SK-N-SH treated with all-trans-retinoic acid at 6 μM for 48 hours (cell line): Measurements from ENCODE around the gene NINJ2.
"Not testable (repeated sequence)": the region's sequence is repeated elsewhere in the genome, so short reads cannot be mapped to it uniquely, and the experiment has no call there.

ENCODE experiments used
- ATAC-seq: fragments of 200-7000 bp; cut with Tn5 transposase; 3 replicates; pipeline ENCODE4 v1.9.1; 2020; ENCODE audit warnings: mild to moderate bottlenecking, moderate library complexity
- ARNTL ChIP-seq: fragments of 450-650 bp; formaldehyde crosslinking; IDR thresholded peaks from 2 replicates; pipeline ENCODE4 v1.5.0; 2020; ENCODE audit warnings: low read depth, mild to moderate bottlenecking, moderate library complexity, borderline replicate concordance
- BACH2 ChIP-seq: fragments of 250-450 bp; sonication (Bioruptor Pico); IDR thresholded peaks from 2 replicates; pipeline ENCODE4 v1.9.0; 2021; ENCODE audit warnings: mild to moderate bottlenecking, borderline replicate concordance
- CSRNP3 ChIP-seq: fragments of 250-450 bp; sonication (Bioruptor Pico); IDR thresholded peaks from 2 replicates; pipeline ENCODE4 v1.5.1; 2021; ENCODE audit warnings: mild to moderate bottlenecking, moderate library complexity
- ISL1 ChIP-seq: fragments of 250-450 bp; sonication (Bioruptor Pico); IDR thresholded peaks from 2 replicates; pipeline ENCODE4 v2.1.2; 2022; ENCODE audit warnings: mild to moderate bottlenecking, moderate library complexity
- OSR1 ChIP-seq: fragments of 250-450 bp; sonication (Bioruptor Pico); IDR thresholded peaks from 2 replicates; pipeline ENCODE4 v1.8.0; 2022; ENCODE audit warnings: moderate library complexity, mild to moderate bottlenecking, inconsistent platforms
- PATZ1 ChIP-seq: fragments of 250-450 bp; sonication (Bioruptor Pico); IDR thresholded peaks from 2 replicates; pipeline ENCODE4 v1.8.0; 2020; ENCODE audit warnings: mild to moderate bottlenecking, moderate library complexity, borderline replicate concordance
- POU6F1 ChIP-seq: fragments of 250-450 bp; sonication (Bioruptor Pico); IDR thresholded peaks from 2 replicates; pipeline ENCODE4 v1.8.0; 2021; ENCODE audit warnings: low read depth, mild to moderate bottlenecking, moderate library complexity, borderline replicate concordance
- PPARA ChIP-seq: fragments of 250-450 bp; sonication (Bioruptor Pico); IDR thresholded peaks from 2 replicates; pipeline ENCODE4 v1.5.0; 2020; ENCODE audit warnings: mild to moderate bottlenecking, borderline replicate concordance
- SNAI2 ChIP-seq: fragments of 250-450 bp; sonication (Bioruptor Pico); IDR thresholded peaks from 2 replicates; pipeline ENCODE4 v1.5.0; 2020; ENCODE audit warnings: mild to moderate bottlenecking, moderate library complexity
- TCF4 ChIP-seq: fragments of 250-450 bp; sonication (Bioruptor Pico); IDR thresholded peaks from 2 replicates; pipeline ENCODE4 v1.8.0; 2021; ENCODE audit warnings: mild to moderate bottlenecking, moderate library complexity, borderline replicate concordance
- TOX ChIP-seq: fragments of 250-450 bp; sonication (Bioruptor Pico); IDR thresholded peaks from 2 replicates; pipeline ENCODE4 v1.8.0; 2021; ENCODE audit warnings: mild to moderate bottlenecking, moderate library complexity, borderline replicate concordance
- ZFP3 ChIP-seq: fragments of 250-450 bp; sonication (Bioruptor Pico); IDR thresholded peaks from 2 replicates; pipeline ENCODE4 v1.5.0; 2020; ENCODE audit warnings: mild to moderate bottlenecking, moderate library complexity
- ZFP30 ChIP-seq: fragments of 450-650 bp; formaldehyde crosslinking; IDR thresholded peaks from 2 replicates; pipeline ENCODE4 v1.5.0; 2022; ENCODE audit warnings: mild to moderate bottlenecking, moderate library complexity
- ZNF565 ChIP-seq: fragments of 450-650 bp; formaldehyde crosslinking; conservative IDR thresholded peaks from 2 replicates; pipeline ENCODE4 v1.5.0; 2020; ENCODE audit warnings: low read depth, mild to moderate bottlenecking, moderate library complexity
- ZNF70 ChIP-seq: fragments of 450-650 bp; formaldehyde crosslinking; IDR thresholded peaks from 2 replicates; pipeline ENCODE4 v1.5.0; 2020; ENCODE audit warnings: mild to moderate bottlenecking, moderate library complexity
- ZNF8 ChIP-seq: fragments of 450-650 bp; formaldehyde crosslinking; IDR thresholded peaks from 2 replicates; pipeline ENCODE4 v1.5.0; 2020; ENCODE audit warnings: mild to moderate bottlenecking, moderate library complexity
- TF ChIP-seq, protein P1 (sequence below): fragments of 250-450 bp; sonication (Bioruptor Pico); IDR thresholded peaks from 2 replicates; pipeline ENCODE4 v1.5.0; 2020; ENCODE audit warnings: mild to moderate bottlenecking, moderate library complexity
- TF ChIP-seq, protein P2 (sequence below): fragments of 250-450 bp; sonication (Bioruptor Pico); IDR thresholded peaks from 2 replicates; pipeline ENCODE4 v1.5.1; 2020; ENCODE audit warnings: low read depth, mild to moderate bottlenecking, moderate library complexity

Gene NINJ2

GRCh38 chr12:663293-663871 lies at the start of gene NINJ2:
Gene NINJ2 (minus strand): TSS chr12:663445. CDS start chr12:663360, 85 bp downstream.
- TF ChIP-seq ZNF565 (CRISPR knock-in tag) (no peak), ZFP3 (CRISPR knock-in tag) (no peak), ISL1 (CRISPR knock-in tag) (no peak), ZNF8 (CRISPR knock-in tag) (no peak), CSRNP3 (no peak), BACH2 (CRISPR knock-in tag) (no peak)
- ATAC-seq, result no peak

- ATAC-seq, result peak; percentile 44
- no peak for TF ChIP-seq PATZ1
- TF ChIP-seq, all 23 proteins: peak for 0
These were observed 49.1 kb upstream of the NINJ2 start for GRCh38 chr12:712172-712863.

DNA sequence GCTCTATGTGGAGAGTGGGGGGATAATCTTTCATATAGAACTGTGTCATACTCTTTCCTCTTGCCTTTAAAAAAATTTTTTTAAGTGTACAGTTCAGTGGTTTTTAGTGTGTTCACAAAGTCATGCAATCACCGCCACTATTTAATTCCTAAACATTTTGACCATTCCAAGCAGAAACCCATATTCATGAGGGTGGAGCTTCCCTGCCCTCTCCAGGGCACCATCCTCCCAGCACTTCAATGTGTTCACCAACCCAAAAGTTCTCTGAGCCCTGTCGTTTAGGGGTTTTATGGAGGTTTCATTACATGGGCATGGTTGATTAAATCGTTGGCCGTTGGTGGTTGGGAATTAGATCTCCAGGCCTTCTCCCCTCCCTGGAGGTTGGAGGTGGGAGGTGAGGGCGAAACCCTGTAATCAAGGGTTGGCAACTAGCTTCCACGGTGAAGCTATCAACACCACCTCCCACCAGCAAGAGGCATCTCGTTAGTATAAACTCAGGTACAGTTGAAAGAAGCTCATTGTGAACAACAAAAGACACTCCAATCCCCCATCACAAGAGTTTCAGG lies 46.3 kb upstream of the NINJ2 start:
- TF ChIP-seq TOX (CRISPR knock-in tag), result no peak
- no peak for TF ChIP-seq ARNTL (CRISPR knock-in tag)
- TF ChIP-seq ZNF70 (CRISPR knock-in tag), result no peak
- TF ChIP-seq ZFP30, result no peak
- TF ChIP-seq ZNF8 (CRISPR knock-in tag), result no peak
- TF ChIP-seq ISL1 (CRISPR knock-in tag), result no peak
- ATAC-seq, result no peak

GRCh38 chr12:708084-708483 lies 44.8 kb upstream of the NINJ2 start:
- not testable (repeated sequence) for ATAC-seq

DNA sequence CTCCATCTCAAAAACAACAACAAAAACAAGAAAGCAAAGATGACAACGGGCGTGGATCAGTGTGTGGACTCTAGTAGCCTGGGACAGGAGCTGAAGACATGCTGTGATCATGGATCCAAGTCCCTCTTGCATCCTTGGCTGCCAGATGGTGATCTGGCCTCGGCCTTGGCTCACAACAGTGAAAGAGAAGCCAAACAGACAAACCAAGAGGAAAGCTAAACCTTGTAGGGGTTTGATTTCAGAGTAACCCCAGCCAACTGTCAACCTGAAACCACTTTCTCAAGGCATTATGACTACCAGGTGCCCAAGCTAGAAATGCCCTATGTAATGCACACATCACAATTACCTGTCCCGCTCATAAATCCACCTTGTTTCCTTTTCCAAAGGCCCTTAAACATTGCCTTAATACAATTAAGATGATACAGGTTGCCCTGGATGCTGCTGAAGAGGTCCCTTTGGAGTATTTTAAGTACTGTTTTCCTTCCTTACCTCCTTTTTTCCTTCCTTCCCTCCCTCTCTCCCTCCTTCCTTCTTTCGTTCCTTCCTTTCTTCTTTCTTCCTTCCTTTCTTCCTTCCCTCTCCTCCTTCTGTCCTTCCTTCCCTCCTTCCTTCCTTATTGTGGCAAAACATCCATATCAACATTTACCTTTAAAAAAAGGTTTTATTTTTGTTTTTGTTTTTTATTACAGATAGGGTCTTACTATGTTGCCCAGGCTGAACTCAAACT lies 41.4 kb upstream of the NINJ2 start:
- ATAC-seq, result no peak
- no peak for TF ChIP-seq POU6F1 (CRISPR knock-in tag)
- no peak for TF ChIP-seq PPARA (CRISPR knock-in tag)
- TF ChIP-seq ZNF70 (CRISPR knock-in tag), result no peak
- no peak for TF ChIP-seq ARNTL (CRISPR knock-in tag)
- TF ChIP-seq, protein P1, sequence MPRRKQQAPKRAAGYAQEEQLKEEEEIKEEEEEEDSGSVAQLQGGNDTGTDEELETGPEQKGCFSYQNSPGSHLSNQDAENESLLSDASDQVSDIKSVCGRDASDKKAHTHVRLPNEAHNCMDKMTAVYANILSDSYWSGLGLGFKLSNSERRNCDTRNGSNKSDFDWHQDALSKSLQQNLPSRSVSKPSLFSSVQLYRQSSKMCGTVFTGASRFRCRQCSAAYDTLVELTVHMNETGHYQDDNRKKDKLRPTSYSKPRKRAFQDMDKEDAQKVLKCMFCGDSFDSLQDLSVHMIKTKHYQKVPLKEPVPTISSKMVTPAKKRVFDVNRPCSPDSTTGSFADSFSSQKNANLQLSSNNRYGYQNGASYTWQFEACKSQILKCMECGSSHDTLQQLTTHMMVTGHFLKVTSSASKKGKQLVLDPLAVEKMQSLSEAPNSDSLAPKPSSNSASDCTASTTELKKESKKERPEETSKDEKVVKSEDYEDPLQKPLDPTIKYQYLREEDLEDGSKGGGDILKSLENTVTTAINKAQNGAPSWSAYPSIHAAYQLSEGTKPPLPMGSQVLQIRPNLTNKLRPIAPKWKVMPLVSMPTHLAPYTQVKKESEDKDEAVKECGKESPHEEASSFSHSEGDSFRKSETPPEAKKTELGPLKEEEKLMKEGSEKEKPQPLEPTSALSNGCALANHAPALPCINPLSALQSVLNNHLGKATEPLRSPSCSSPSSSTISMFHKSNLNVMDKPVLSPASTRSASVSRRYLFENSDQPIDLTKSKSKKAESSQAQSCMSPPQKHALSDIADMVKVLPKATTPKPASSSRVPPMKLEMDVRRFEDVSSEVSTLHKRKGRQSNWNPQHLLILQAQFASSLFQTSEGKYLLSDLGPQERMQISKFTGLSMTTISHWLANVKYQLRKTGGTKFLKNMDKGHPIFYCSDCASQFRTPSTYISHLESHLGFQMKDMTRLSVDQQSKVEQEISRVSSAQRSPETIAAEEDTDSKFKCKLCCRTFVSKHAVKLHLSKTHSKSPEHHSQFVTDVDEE (CRISPR knock-in tag), result no peak
- TF ChIP-seq TCF4 (CRISPR knock-in tag), result no peak
- TF ChIP-seq ZNF565 (CRISPR knock-in tag), result no peak
- no peak for TF ChIP-seq ZFP30
- TF ChIP-seq CSRNP3, result no peak
- TF ChIP-seq OSR1 (CRISPR knock-in tag), result no peak
- no peak for TF ChIP-seq SNAI2 (CRISPR knock-in tag)
- TF ChIP-seq, protein P2, sequence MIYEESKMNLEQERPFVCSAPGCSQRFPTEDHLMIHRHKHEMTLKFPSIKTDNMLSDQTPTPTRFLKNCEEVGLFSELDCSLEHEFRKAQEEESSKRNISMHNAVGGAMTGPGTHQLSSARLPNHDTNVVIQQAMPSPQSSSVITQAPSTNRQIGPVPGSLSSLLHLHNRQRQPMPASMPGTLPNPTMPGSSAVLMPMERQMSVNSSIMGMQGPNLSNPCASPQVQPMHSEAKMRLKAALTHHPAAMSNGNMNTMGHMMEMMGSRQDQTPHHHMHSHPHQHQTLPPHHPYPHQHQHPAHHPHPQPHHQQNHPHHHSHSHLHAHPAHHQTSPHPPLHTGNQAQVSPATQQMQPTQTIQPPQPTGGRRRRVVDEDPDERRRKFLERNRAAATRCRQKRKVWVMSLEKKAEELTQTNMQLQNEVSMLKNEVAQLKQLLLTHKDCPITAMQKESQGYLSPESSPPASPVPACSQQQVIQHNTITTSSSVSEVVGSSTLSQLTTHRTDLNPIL, result no peak
